HepG2 (cell line): ENCODE data around the gene CORT.

Experiments
- ZHX1 ChIP-seq: sonication (generic); formaldehyde crosslinking; IDR thresholded peaks from 2 replicates; pipeline ENCODE4 v1.8.1; 2022; ENCODE audit warnings: low read depth, mild to moderate bottlenecking, missing genetic modification reagents
- ZNF891 ChIP-seq: sonication (generic); formaldehyde crosslinking; IDR thresholded peaks from 2 replicates; pipeline ENCODE4 v1.5.0; 2020; ENCODE audit warnings: mild to moderate bottlenecking, missing genetic modification reagents

GRCh38 chr1:10446790-10447422 is 2.9 kb upstream of the CORT start:
- no peak for TF ChIP-seq ZNF891 (CRISPR knock-in tag)
- no peak for TF ChIP-seq ZHX1 (CRISPR knock-in tag)
